ENCODE data around the gene KITLG.

DNA sequence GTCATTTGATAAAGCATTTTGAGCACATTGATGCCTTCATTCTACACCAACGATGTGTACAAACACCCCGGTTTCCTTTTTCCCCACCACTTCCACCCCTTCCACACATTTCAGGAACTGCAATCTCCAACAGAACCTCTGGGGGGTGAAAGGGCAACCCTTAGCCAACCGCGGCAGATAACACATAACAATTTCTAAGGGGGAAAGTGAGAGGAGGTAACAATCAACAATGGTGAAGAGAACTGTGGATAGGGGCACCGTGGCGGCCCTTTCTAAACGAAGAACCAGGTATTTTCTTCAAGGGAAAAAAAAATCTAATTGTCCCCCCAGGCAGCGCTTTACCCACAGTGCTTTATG, 1.1 kb downstream of the KITLG start:
- TF ChIP-seq, protein P1, sequence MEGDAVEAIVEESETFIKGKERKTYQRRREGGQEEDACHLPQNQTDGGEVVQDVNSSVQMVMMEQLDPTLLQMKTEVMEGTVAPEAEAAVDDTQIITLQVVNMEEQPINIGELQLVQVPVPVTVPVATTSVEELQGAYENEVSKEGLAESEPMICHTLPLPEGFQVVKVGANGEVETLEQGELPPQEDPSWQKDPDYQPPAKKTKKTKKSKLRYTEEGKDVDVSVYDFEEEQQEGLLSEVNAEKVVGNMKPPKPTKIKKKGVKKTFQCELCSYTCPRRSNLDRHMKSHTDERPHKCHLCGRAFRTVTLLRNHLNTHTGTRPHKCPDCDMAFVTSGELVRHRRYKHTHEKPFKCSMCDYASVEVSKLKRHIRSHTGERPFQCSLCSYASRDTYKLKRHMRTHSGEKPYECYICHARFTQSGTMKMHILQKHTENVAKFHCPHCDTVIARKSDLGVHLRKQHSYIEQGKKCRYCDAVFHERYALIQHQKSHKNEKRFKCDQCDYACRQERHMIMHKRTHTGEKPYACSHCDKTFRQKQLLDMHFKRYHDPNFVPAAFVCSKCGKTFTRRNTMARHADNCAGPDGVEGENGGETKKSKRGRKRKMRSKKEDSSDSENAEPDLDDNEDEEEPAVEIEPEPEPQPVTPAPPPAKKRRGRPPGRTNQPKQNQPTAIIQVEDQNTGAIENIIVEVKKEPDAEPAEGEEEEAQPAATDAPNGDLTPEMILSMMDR (conservative IDR thresholded peaks at IDR 0.05; ENCODE audit: low read depth, low read length) = peak; percentile 32; the same call in 1 of the 2 replicates
- TF ChIP-seq EZH2 (IDR thresholded peaks at IDR 0.05; ENCODE audit: borderline replicate concordance, low read depth, low read length, poor library complexity, severe bottlenecking) = no peak
